Mesothelial cell of epicardium (in vitro differentiated cells): Measurements from ENCODE around the gene FER1L5. TPM values are rescaled to one million over a fixed set of nuclear protein-coding genes. Genes with fewer than 3 reads are reported as not detected.

ENCODE experiments used
- DNase-seq, 2 experiments: peaks; one replicate each; pipeline ENCODE4 v3.0.0; 2021; ENCODE audit warnings: low spot score in 2 of 2; ENCODE audit not compliant: unreplicated experiment in 2 of 2
- H3K27ac Mint-ChIP-seq: 2 replicates; pipeline ENCODE4 v1.8.0; 2021; ENCODE audit warnings: mixed read lengths
- H3K27me3 Mint-ChIP-seq: 2 replicates; pipeline ENCODE4 v1.8.0; 2021; ENCODE audit warnings: low read depth, mixed read lengths
- H3K36me3 Mint-ChIP-seq: 2 replicates; pipeline ENCODE4 v1.8.0; 2021; ENCODE audit warnings: mixed read lengths
- H3K4me1 Mint-ChIP-seq: 2 replicates; pipeline ENCODE4 v1.8.0; 2021; ENCODE audit warnings: mixed read lengths
- H3K4me3 Mint-ChIP-seq: 2 replicates; pipeline ENCODE4 v1.8.0; 2021; ENCODE audit warnings: mild to moderate bottlenecking, moderate library complexity, mixed read lengths
- H3K9me3 Mint-ChIP-seq: 2 replicates; pipeline ENCODE4 v1.8.0; 2021; ENCODE audit warnings: mixed read lengths
- CTCF ChIP-seq: fragments of 200-600 bp; sonication (generic); IDR thresholded peaks from one replicate; pipeline ENCODE4 v1.5.0; 2021; ENCODE audit warnings: antibody characterized with exemption; ENCODE audit not compliant: unreplicated experiment
- total RNA-seq: library from RNA; stranded (reverse); gene quantifications from 3 replicates; pipeline ENCODE4 v1.2.1, GENCODE V29; 2021

Gene FER1L5
- total RNA-seq, 1 donor from 2014 or later, result 1.1 TPM

- no peak overlapping the region for H3K27ac Mint-ChIP-seq
- peaks cover 8% of the 10 kb centered on the region for H3K36me3 Mint-ChIP-seq
- H3K4me3 Mint-ChIP-seq, result no peak overlapping the region
- no peak for DNase-seq
- H3K27me3 Mint-ChIP-seq, result no peaks in the 10 kb centered on the region
- TF ChIP-seq CTCF, result no peak
- H3K9me3 Mint-ChIP-seq, result no peaks in the 10 kb centered on the region
- peaks cover 7% of the 10 kb centered on the region for H3K4me1 Mint-ChIP-seq
Observed at GRCh38 chr2:96698221-96698861, 55.8 kb downstream of the FER1L5 start.

GRCh38 chr2:96699021-96699420 lies 56.5 kb downstream of the FER1L5 start:
- Mint-ChIP-seq H3K4me1 (peaks cover 7% of the 10 kb centered on the region), H3K27ac (no peak overlapping the region), H3K27me3 (no peaks in the 10 kb centered on the region), H3K36me3 (peaks cover 10% of the 10 kb centered on the region), H3K9me3 (no peaks in the 10 kb centered on the region), H3K4me3 (no peak overlapping the region)
- no peak for DNase-seq
- TF ChIP-seq CTCF, result no peak

- DNase-seq, result no peak
- peaks cover 16% of the 10 kb centered on the region for H3K36me3 Mint-ChIP-seq
- H3K4me3 Mint-ChIP-seq, result no peak overlapping the region
- H3K4me1 Mint-ChIP-seq, result peaks cover 3% of the 10 kb centered on the region
- no peaks in the 10 kb centered on the region for H3K27me3 Mint-ChIP-seq
- TF ChIP-seq CTCF, result no peak
- no peaks in the 10 kb centered on the region for H3K9me3 Mint-ChIP-seq
- H3K27ac Mint-ChIP-seq, result no peak overlapping the region
Observed at GRCh38 chr2:96699621-96700020, 57.1 kb downstream of the FER1L5 start.

GRCh38 chr2:96700086-96700485 lies 57.5 kb downstream of the FER1L5 start:
- H3K4me3 Mint-ChIP-seq, result no peak overlapping the region
- H3K9me3 Mint-ChIP-seq, result no peaks in the 10 kb centered on the region
- no peaks in the 10 kb centered on the region for H3K27me3 Mint-ChIP-seq
- H3K36me3 Mint-ChIP-seq, result peaks cover 19% of the 10 kb centered on the region
- TF ChIP-seq CTCF, result no peak
- no peak for DNase-seq
- H3K27ac Mint-ChIP-seq, result no peak overlapping the region
- peaks cover 2% of the 10 kb centered on the region for H3K4me1 Mint-ChIP-seq

GRCh38 chr2:96701636-96702035 lies 59.1 kb downstream of the FER1L5 start:
- H3K4me3 Mint-ChIP-seq, result no peak overlapping the region
- H3K36me3 Mint-ChIP-seq, result peaks cover 26% of the 10 kb centered on the region
- TF ChIP-seq CTCF, result no peak
- no peaks in the 10 kb centered on the region for H3K9me3 Mint-ChIP-seq
- DNase-seq, result no peak
- peaks cover 2% of the 10 kb centered on the region for H3K4me1 Mint-ChIP-seq
- no peak overlapping the region for H3K27ac Mint-ChIP-seq
- H3K27me3 Mint-ChIP-seq, result no peaks in the 10 kb centered on the region
